A204.1 (cell line): ENCODE measurements around the gene CTSK.
"Not testable (repeated sequence)": the region's sequence is repeated elsewhere in the genome, so short reads cannot be mapped to it uniquely, and the experiment has no call there.

Experiments used
- FAIRE-seq: peaks from 2 replicates; lab custom pipeline; 2012; peaks lifted over from hg19 to GRCh38; lab: Jason Lieb, UNC

Gene CTSK

GRCh38 chr1:150805899-150806298 lies 2.2 kb downstream of the CTSK start:
- FAIRE-seq, result no peak

GRCh38 chr1:150804671-150805070 lies 3.4 kb downstream of the CTSK start:
- no peak for FAIRE-seq

- FAIRE-seq, result no peak
Observed at GRCh38 chr1:150799089-150799488, 9.0 kb downstream of the CTSK start.

- FAIRE-seq, result no peak
Observed at GRCh38 chr1:150798525-150798924, 9.5 kb downstream of the CTSK start.

- no peak for FAIRE-seq
Observed at GRCh38 chr1:150796374-150796773, 11.7 kb downstream of the CTSK start.

- FAIRE-seq, result not testable (repeated sequence)
Observed at GRCh38 chr1:150793778-150794177, 14.3 kb downstream of the CTSK start.

GRCh38 chr1:150793221-150793620 lies 14.8 kb downstream of the CTSK start:
- FAIRE-seq, result no peak

GRCh38 chr1:150791585-150791984 lies 16.5 kb downstream of the CTSK start:
- FAIRE-seq, result no peak

GRCh38 chr1:150789396-150789795 lies 18.7 kb downstream of the CTSK start:
- no peak for FAIRE-seq

GRCh38 chr1:150788946-150789345 lies 19.1 kb downstream of the CTSK start:
- no peak for FAIRE-seq

GRCh38 chr1:150787455-150787854 lies 20.6 kb downstream of the CTSK start:
- FAIRE-seq, result no peak

- FAIRE-seq, result no peak
Observed at GRCh38 chr1:150780510-150780909, 27.6 kb downstream of the CTSK start.

GRCh38 chr1:150778409-150778808 lies 29.7 kb downstream of the CTSK start:
- no peak for FAIRE-seq

- no peak for FAIRE-seq
Observed at GRCh38 chr1:150777544-150777943, 30.5 kb downstream of the CTSK start.

GRCh38 chr1:150775931-150776505 lies 32.0 kb downstream of the CTSK start:
- FAIRE-seq, result not testable (repeated sequence)

GRCh38 chr1:150775276-150775675 lies 32.8 kb downstream of the CTSK start:
- FAIRE-seq, result no peak

- FAIRE-seq, result no peak
Observed at GRCh38 chr1:150772326-150772725, 35.7 kb downstream of the CTSK start.

- FAIRE-seq, result not testable (repeated sequence)
Observed at GRCh38 chr1:150767704-150768103, 40.4 kb downstream of the CTSK start.

- FAIRE-seq, result not testable (repeated sequence)
Observed at GRCh38 chr1:150765977-150766301, 42.1 kb downstream of the CTSK start.

- no peak for FAIRE-seq
Observed at GRCh38 chr1:150765296-150765976, 42.6 kb downstream of the CTSK start, which contains the start of gene CTSS. CTSS (minus strand) TSS chr1:150765778; CDS start chr1:150764763, 1,015 bp downstream.

- FAIRE-seq, result no peak
Observed at GRCh38 chr1:150764617-150765101, 43.4 kb downstream of the CTSK start.

- no peak for FAIRE-seq
Observed at GRCh38 chr1:150763018-150763417, 45.0 kb downstream of the CTSK start.

GRCh38 chr1:150762552-150762951 lies 45.5 kb downstream of the CTSK start:
- FAIRE-seq, result no peak

- no peak for FAIRE-seq
Observed at GRCh38 chr1:150761801-150762200, 46.3 kb downstream of the CTSK start.
